Endothelial cell of umbilical vein (primary cell): Measurements from ENCODE around the gene POLR3C. TPM values are rescaled to one million over a fixed set of nuclear protein-coding genes. Genes with fewer than 3 reads are reported as not detected.

Experiments used
- BruUV-seq: library from RNA; stranded (reverse); fragments of 400-500 nt; replicated peaks from 2 replicates; lab custom pipeline; 2021; lab: Mats Ljungman, UMichigan
- CTCF ChIA-PET: fragments of 300-600, 350-600 bp; sonication (Branson Sonifier 250); formaldehyde crosslinking; loops from one replicate; lab custom pipeline; 2021; ENCODE audit warnings: antibody characterized with exemption, inconsistent platforms; lab: Charles Lee
- POLR2A ChIA-PET: fragments of 300-600, 350-600 bp; sonication (Branson Sonifier 250); formaldehyde crosslinking; loops from one replicate; lab custom pipeline; 2021; ENCODE audit warnings: antibody characterized with exemption, inconsistent platforms; lab: Charles Lee
- DNase-seq: peaks from one replicate; pipeline ENCODE4 v3.0.0-alpha.2; 2011; ENCODE audit warnings: low read depth, low spot score
- FAIRE-seq: peaks from 2 replicates; lab custom pipeline; 2011; peaks lifted over from hg19 to GRCh38; lab: Jason Lieb, UNC
- H2AFZ ChIP-seq: 2 replicates; pipeline ENCODE4 v1.6.0; 2012; ENCODE audit warnings: low read depth, low read length, control low read depth, inconsistent platforms
- H3K27ac ChIP-seq: 2 replicates; pipeline ENCODE4 v1.5.1; 2011; ENCODE audit warnings: low read depth, mild to moderate bottlenecking, control low read depth, low read length, moderate library complexity; ENCODE audit not compliant: insufficient read depth
- H3K27me3 ChIP-seq, 2 experiments: 2 replicates each; pipeline versions ENCODE4 v1.6.0 to v1.6.1; 2011; ENCODE audit warnings: low read length in 2 of 2, mixed read lengths in 1 of 2; ENCODE audit not compliant: control insufficient read depth in 2 of 2, insufficient read depth in 2 of 2
- H3K36me3 ChIP-seq, 2 experiments: 2 replicates in 1 of 2; 3 replicates in 1 of 2; pipeline ENCODE4 v1.5.1; 2011; ENCODE audit warnings: low read length in 2 of 2, mild to moderate bottlenecking in 1 of 2, moderate library complexity in 1 of 2; ENCODE audit not compliant: control insufficient read depth in 2 of 2, insufficient read depth in 2 of 2; ENCODE audit errors: extremely low read depth in 1 of 2
- H3K4me1 ChIP-seq: 3 replicates; pipeline ENCODE4 v1.5.1; 2011; ENCODE audit warnings: mild to moderate bottlenecking, low read length; ENCODE audit not compliant: control insufficient read depth, insufficient read depth; ENCODE audit errors: extremely low read depth
- H3K4me2 ChIP-seq: 2 replicates; pipeline ENCODE4 v1.6.1; 2011; ENCODE audit warnings: low read length, control low read depth, mixed read lengths; ENCODE audit not compliant: insufficient read depth
- H3K4me3 ChIP-seq, 3 experiments: fragments of 200-600 bp in 1 of 3; sonication (generic), shearing (Covaris generic) in 1 of 3; replicated peaks in 1 of 3; 2 replicates each; pipeline ENCODE4 v1.5.1; 2011 to 2016; ENCODE audit warnings: control low read depth in 3 of 3, low read length in 3 of 3, mild to moderate bottlenecking in 2 of 3, inconsistent platforms in 1 of 3, low read depth in 1 of 3, moderate library complexity in 1 of 3; ENCODE audit not compliant: insufficient read depth in 1 of 3
- H3K79me2 ChIP-seq: 2 replicates; pipeline ENCODE4 v1.6.0; 2012; ENCODE audit warnings: low read length, inconsistent platforms; ENCODE audit not compliant: control insufficient read depth, insufficient read depth
- H3K9ac ChIP-seq: replicated peaks from 2 replicates; pipeline ENCODE3; 2011; ENCODE audit warnings: low read length, control low read depth; ENCODE audit not compliant: insufficient read depth; ENCODE audit errors: extremely low read depth
- H3K9me1 ChIP-seq: replicated peaks from 3 replicates; pipeline ENCODE4 v1.6.0; 2011; ENCODE audit warnings: mild to moderate bottlenecking, low read length; ENCODE audit not compliant: control insufficient read depth, insufficient read depth; ENCODE audit errors: extremely low read depth
- H3K9me3 ChIP-seq: replicated peaks from 2 replicates; pipeline ENCODE4 v1.5.1; 2012; ENCODE audit warnings: low read length, inconsistent platforms; ENCODE audit not compliant: control insufficient read depth, insufficient read depth
- H4K20me1 ChIP-seq: replicated peaks from 2 replicates; pipeline ENCODE3; 2011; ENCODE audit warnings: mild to moderate bottlenecking, low read length; ENCODE audit not compliant: control insufficient read depth, insufficient read depth; ENCODE audit errors: extremely low read depth
- EZH2 ChIP-seq: IDR thresholded peaks from 2 replicates; pipeline ENCODE4 v1.6.1; 2012; ENCODE audit warnings: borderline replicate concordance, low read depth, mild to moderate bottlenecking, moderate library complexity, low read length, inconsistent platforms; ENCODE audit not compliant: severe bottlenecking
- FOS ChIP-seq: IDR thresholded peaks from 2 replicates; pipeline ENCODE4 v1.6.1; 2011; ENCODE audit warnings: mild to moderate bottlenecking, low read length, moderate library complexity, borderline replicate concordance; ENCODE audit not compliant: insufficient read depth
- GATA2 ChIP-seq: IDR thresholded peaks from 2 replicates; pipeline ENCODE4 v1.7.0; 2011; ENCODE audit warnings: low read depth, mild to moderate bottlenecking, moderate library complexity, mixed read lengths, low read length; ENCODE audit not compliant: insufficient read length, insufficient read depth
- JUN ChIP-seq: IDR thresholded peaks from 2 replicates; pipeline ENCODE4 v1.6.1; 2011; ENCODE audit warnings: borderline replicate concordance, low read depth; ENCODE audit not compliant: insufficient read length, insufficient read depth
- MAX ChIP-seq: IDR thresholded peaks from 2 replicates; pipeline ENCODE4 v1.6.1; 2011; ENCODE audit not compliant: insufficient read depth, insufficient read length
- MYC ChIP-seq: IDR thresholded peaks from one replicate; pipeline ENCODE4 v1.6.1; 2011; ENCODE audit warnings: mild to moderate bottlenecking, low read depth, low read length
- POLR2A ChIP-seq: IDR thresholded peaks from 2 replicates; pipeline ENCODE4 v1.6.1; 2012; ENCODE audit warnings: low read depth, mild to moderate bottlenecking, control low read depth, low read length
- POLR2AphosphoS5 ChIP-seq: IDR thresholded peaks from 2 replicates; pipeline ENCODE4 v1.6.1; 2012; ENCODE audit warnings: low read depth, mild to moderate bottlenecking, control low read depth, low read length, moderate library complexity; ENCODE audit not compliant: insufficient read depth
- dilution Hi-C: fragments of 300-500 bp; cut with MboI; formaldehyde crosslinking; loops from one replicate; pipeline ENCODE4 v1.15.0; 2019; ENCODE audit warnings: low sequenced_read_pairs; ENCODE audit not compliant: extremely low pct_ligation_motif_present
- intact Hi-C: fragments of 100-400 bp; cut with micrococcal nuclease; formaldehyde crosslinking; loops from one replicate; pipeline ENCODE4 v1.10.0; 2022
- polyA plus RNA-seq, 4 experiments: library from polyadenylated mRNA; depleted of rRNA in 3 of 4; stranded (reverse) in 3 of 4; unstranded in 1 of 4; fragments of >200 nt; gene quantifications; 2 replicates each; pipeline versions ENCODE4 v1.2.1 to v1.2.3, GENCODE V29; 2011 to 2012; ENCODE audit warnings: missing spikeins in 1 of 4
- total RNA-seq: library from RNA; stranded (reverse); gene quantifications from 2 replicates; pipeline ENCODE4 v1.2.3, GENCODE V29; 2021
- TF ChIP-seq, protein P1 (sequence below), 2 donors: IDR thresholded peaks; 1 replicate in 1 of 2; 2 replicates in 1 of 2; pipeline ENCODE4 v1.5.1; 2011; ENCODE audit warnings: low read length in 2 of 2, mild to moderate bottlenecking in 2 of 2, moderate library complexity in 2 of 2, control low read depth in 1 of 2, inconsistent platforms in 1 of 2, low read depth in 1 of 2; ENCODE audit not compliant: insufficient read depth in 1 of 2; ENCODE audit errors: extremely low read depth in 1 of 2

Gene POLR3C
- total and polyA plus RNA-seq, 2 donors (not counting 3 experiments of a cell fraction or from before 2014, with no cell fraction given): 28.4 to 30.4 TPM

- H2AFZ ChIP-seq: peak overlapping the region; percentile 62
- DNase-seq (no peak), FAIRE-seq (peak; percentile 42)
- peak overlapping the region; percentile 89 for H3K9ac ChIP-seq
- dilution Hi-C loops (no loop called here), intact Hi-C loops (loop anchor here (1.0 to 10.0 kb wide), 3 partner anchors 39 to 104 kb away; no protein-coding TSS in a partner anchor)
- TF ChIP-seq MAX (no peak), POLR2AphosphoS5 (no peak), FOS (no peak), GATA2 (no peak), JUN (no peak), POLR2A (no peak), MYC (no peak), EZH2 (no peak)
- TF ChIP-seq, protein P1, sequence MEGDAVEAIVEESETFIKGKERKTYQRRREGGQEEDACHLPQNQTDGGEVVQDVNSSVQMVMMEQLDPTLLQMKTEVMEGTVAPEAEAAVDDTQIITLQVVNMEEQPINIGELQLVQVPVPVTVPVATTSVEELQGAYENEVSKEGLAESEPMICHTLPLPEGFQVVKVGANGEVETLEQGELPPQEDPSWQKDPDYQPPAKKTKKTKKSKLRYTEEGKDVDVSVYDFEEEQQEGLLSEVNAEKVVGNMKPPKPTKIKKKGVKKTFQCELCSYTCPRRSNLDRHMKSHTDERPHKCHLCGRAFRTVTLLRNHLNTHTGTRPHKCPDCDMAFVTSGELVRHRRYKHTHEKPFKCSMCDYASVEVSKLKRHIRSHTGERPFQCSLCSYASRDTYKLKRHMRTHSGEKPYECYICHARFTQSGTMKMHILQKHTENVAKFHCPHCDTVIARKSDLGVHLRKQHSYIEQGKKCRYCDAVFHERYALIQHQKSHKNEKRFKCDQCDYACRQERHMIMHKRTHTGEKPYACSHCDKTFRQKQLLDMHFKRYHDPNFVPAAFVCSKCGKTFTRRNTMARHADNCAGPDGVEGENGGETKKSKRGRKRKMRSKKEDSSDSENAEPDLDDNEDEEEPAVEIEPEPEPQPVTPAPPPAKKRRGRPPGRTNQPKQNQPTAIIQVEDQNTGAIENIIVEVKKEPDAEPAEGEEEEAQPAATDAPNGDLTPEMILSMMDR (IDR thresholded peaks at IDR 0.05; ENCODE audit: extremely low read depth in 1 of 2, insufficient read depth in 1 of 2, low read depth in 1 of 2, low read length in 2 of 2): no peak
- POLR2A ChIA-PET: interaction anchor here (0.7 to 1.6 kb wide), 3 partner anchors 42 to 103 kb away, joined by 3 to 5 read pairs (median 4); partner anchors contain the start of gene RBM8A
- H3K36me3 ChIP-seq: peaks cover 19 to 27% of the 10 kb centered on the region in 2 experiments
- H3K27ac ChIP-seq: peak overlapping the region; percentile 69
- H4K20me1 ChIP-seq: no peaks in the 10 kb centered on the region
- H3K4me1 ChIP-seq: peaks cover 13% of the 10 kb centered on the region
- H3K9me1 ChIP-seq: no peaks in the 10 kb centered on the region
- H3K9me3 ChIP-seq: no peaks in the 10 kb centered on the region
- H3K27me3 ChIP-seq: no peaks in the 10 kb centered on the region
- BruUV-seq: no TSS peak
- CTCF ChIA-PET: interaction anchor here (1.1 to 6.2 kb wide), 7 partner anchors 18 to 103 kb away, joined by 3 to 69 read pairs (median 4); partner anchors contain the start of genes NUDT17 and PIAS3
- H3K4me2 ChIP-seq: peak overlapping the region; percentile 71
- peak overlapping the region; percentile 47 to 95 (median 86) for H3K4me3 ChIP-seq
- peaks cover 26% of the 10 kb centered on the region for H3K79me2 ChIP-seq
These were observed 471 bp downstream of the POLR3C start for GRCh38 chr1:145824499-145824842.
